ENCODE data around the gene NCR3LG1.

DNA sequence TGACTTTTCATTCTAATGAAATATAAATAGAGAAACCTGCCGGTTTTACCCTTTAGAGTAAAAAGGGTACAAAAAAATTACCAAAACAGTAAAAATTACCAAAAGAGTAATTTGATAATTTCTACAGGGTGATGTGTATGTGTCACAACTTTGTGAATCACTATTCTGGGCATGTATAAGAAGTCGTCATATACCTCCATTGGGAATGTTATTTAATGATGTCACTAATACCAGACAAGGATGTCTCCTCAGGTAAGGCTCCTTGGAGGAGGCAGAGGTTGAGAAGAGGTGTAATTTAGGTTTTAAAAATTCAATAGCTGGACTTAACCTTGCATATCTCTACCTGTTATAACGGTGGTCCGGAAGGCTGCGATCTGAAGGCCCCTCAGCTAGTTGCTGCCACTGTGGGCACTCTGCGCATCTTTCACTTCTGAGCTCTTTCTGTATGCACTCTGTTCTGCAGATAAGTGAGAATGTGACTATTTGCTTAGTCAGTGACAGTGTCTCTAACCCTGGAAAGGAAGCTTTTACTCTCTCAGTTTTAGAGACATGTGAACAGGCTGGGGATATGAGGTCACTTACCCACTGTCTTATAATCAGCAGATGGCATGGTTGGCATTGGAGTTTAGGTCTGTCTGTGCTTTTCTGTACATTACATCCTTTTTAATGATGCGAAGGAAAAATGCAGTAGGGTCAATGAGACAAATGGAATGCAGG lies 987 bp upstream of the NCR3LG1 start:
- TF ChIP-seq, protein P1, sequence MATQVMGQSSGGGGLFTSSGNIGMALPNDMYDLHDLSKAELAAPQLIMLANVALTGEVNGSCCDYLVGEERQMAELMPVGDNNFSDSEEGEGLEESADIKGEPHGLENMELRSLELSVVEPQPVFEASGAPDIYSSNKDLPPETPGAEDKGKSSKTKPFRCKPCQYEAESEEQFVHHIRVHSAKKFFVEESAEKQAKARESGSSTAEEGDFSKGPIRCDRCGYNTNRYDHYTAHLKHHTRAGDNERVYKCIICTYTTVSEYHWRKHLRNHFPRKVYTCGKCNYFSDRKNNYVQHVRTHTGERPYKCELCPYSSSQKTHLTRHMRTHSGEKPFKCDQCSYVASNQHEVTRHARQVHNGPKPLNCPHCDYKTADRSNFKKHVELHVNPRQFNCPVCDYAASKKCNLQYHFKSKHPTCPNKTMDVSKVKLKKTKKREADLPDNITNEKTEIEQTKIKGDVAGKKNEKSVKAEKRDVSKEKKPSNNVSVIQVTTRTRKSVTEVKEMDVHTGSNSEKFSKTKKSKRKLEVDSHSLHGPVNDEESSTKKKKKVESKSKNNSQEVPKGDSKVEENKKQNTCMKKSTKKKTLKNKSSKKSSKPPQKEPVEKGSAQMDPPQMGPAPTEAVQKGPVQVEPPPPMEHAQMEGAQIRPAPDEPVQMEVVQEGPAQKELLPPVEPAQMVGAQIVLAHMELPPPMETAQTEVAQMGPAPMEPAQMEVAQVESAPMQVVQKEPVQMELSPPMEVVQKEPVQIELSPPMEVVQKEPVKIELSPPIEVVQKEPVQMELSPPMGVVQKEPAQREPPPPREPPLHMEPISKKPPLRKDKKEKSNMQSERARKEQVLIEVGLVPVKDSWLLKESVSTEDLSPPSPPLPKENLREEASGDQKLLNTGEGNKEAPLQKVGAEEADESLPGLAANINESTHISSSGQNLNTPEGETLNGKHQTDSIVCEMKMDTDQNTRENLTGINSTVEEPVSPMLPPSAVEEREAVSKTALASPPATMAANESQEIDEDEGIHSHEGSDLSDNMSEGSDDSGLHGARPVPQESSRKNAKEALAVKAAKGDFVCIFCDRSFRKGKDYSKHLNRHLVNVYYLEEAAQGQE (IDR thresholded peaks at IDR 0.05) = no peak
- TF ChIP-seq, protein P2, sequence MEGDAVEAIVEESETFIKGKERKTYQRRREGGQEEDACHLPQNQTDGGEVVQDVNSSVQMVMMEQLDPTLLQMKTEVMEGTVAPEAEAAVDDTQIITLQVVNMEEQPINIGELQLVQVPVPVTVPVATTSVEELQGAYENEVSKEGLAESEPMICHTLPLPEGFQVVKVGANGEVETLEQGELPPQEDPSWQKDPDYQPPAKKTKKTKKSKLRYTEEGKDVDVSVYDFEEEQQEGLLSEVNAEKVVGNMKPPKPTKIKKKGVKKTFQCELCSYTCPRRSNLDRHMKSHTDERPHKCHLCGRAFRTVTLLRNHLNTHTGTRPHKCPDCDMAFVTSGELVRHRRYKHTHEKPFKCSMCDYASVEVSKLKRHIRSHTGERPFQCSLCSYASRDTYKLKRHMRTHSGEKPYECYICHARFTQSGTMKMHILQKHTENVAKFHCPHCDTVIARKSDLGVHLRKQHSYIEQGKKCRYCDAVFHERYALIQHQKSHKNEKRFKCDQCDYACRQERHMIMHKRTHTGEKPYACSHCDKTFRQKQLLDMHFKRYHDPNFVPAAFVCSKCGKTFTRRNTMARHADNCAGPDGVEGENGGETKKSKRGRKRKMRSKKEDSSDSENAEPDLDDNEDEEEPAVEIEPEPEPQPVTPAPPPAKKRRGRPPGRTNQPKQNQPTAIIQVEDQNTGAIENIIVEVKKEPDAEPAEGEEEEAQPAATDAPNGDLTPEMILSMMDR (IDR thresholded peaks at IDR 0.05; ENCODE audit: low read depth, low read length, missing input control) = no peak
- TF ChIP-seq EGR1 (IDR thresholded peaks at IDR 0.05; ENCODE audit: low read depth in 2 of 2) = no peak
- no peak for TF ChIP-seq TAF1 (conservative IDR thresholded peaks at IDR 0.05)
- no peak for TF ChIP-seq RAD21 (IDR thresholded peaks at IDR 0.05)
- TF ChIP-seq, protein P3, sequence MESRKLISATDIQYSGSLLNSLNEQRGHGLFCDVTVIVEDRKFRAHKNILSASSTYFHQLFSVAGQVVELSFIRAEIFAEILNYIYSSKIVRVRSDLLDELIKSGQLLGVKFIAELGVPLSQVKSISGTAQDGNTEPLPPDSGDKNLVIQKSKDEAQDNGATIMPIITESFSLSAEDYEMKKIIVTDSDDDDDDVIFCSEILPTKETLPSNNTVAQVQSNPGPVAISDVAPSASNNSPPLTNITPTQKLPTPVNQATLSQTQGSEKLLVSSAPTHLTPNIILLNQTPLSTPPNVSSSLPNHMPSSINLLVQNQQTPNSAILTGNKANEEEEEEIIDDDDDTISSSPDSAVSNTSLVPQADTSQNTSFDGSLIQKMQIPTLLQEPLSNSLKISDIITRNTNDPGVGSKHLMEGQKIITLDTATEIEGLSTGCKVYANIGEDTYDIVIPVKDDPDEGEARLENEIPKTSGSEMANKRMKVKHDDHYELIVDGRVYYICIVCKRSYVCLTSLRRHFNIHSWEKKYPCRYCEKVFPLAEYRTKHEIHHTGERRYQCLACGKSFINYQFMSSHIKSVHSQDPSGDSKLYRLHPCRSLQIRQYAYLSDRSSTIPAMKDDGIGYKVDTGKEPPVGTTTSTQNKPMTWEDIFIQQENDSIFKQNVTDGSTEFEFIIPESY (IDR thresholded peaks at IDR 0.05) = no peak
- TF ChIP-seq GABPA (IDR thresholded peaks at IDR 0.05 in 1 of 2, conservative IDR thresholded peaks at IDR 0.05 in 1 of 2) = no peak
- TF ChIP-seq RXRA (IDR thresholded peaks at IDR 0.05) = no peak
- TF ChIP-seq, protein P4, sequence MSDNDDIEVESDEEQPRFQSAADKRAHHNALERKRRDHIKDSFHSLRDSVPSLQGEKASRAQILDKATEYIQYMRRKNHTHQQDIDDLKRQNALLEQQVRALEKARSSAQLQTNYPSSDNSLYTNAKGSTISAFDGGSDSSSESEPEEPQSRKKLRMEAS (IDR thresholded peaks at IDR 0.05) = no peak
- no peak for TF ChIP-seq FOXA1 (IDR thresholded peaks at IDR 0.05)
- no peak for TF ChIP-seq SP1 (IDR thresholded peaks at IDR 0.05)
